K562 (cell line): ENCODE results near the gene NUFIP1. TPM values are rescaled to one million over a fixed set of nuclear protein-coding genes. Genes with fewer than 3 reads are reported as not detected.
"Not testable (repeated sequence)": the region's sequence is repeated elsewhere in the genome, so short reads cannot be mapped to it uniquely, and the experiment has no call there.

Experiments used
- ATAC-seq: fragments of 200-7000 bp; cut with Tn5 transposase; 3 replicates; pipeline ENCODE4 v1.9.1; 2020; ENCODE audit warnings: moderate library complexity
- BruUV-seq: library from RNA; stranded (reverse); fragments of 400-500 nt; replicated peaks from 2 replicates; lab custom pipeline; 2021; lab: Mats Ljungman, UMichigan
- CTCF ChIA-PET: fragments of 300-600 bp; formaldehyde crosslinking; extraction: SDS; loops from one replicate; lab custom pipeline; 2021; ENCODE audit warnings: low intra/inter-chr PET ratio; lab: Yijun Ruan, JAX
- POLR2A ChIA-PET: fragments of 300-600, 350-650 bp; sonication (Branson Sonifier 250); formaldehyde crosslinking; extraction: SDS; loops from one replicate; lab custom pipeline; 2021; ENCODE audit warnings: antibody characterized with exemption, inconsistent platforms; lab: Yijun Ruan, JAX
- DNase-seq, 4 experiments: peaks; one replicate each; pipeline versions ENCODE4 v3.0.0 to v3.0.0-alpha.2; 2011 to 2018; ENCODE audit warnings: low spot score in 3 of 4, mixed read lengths in 3 of 4; ENCODE audit errors: extremely low read depth in 1 of 4
- FAIRE-seq: peaks from 2 replicates; lab custom pipeline; 2011; peaks lifted over from hg19 to GRCh38; lab: Jason Lieb, UNC
- H2AFZ ChIP-seq: 2 replicates; pipeline ENCODE4 v1.6.0; 2011; ENCODE audit warnings: low read depth, low read length, control low read depth, inconsistent platforms
- H3K27ac ChIP-seq: fragments of 200-600 bp; 3 replicates; pipeline ENCODE4 v1.8.0; 2011; ENCODE audit warnings: low read depth, mild to moderate bottlenecking, control low read depth, inconsistent platforms, low read length, moderate library complexity, mixed read lengths; ENCODE audit errors: extremely low read depth
- H3K27me3 ChIP-seq, 2 experiments: fragments of 300-600 bp in 1 of 2; 2 replicates in 1 of 2; 3 replicates in 1 of 2; pipeline versions ENCODE4 v1.6.0 to v1.8.0; 2011; ENCODE audit warnings: inconsistent platforms in 2 of 2, low read length in 2 of 2, mild to moderate bottlenecking in 1 of 2, mixed read lengths in 1 of 2, moderate library complexity in 1 of 2; ENCODE audit not compliant: control insufficient read depth in 2 of 2, insufficient read depth in 2 of 2
- H3K36me3 ChIP-seq: fragments of 300-600 bp; 3 replicates; pipeline ENCODE4 v1.8.0; 2011; ENCODE audit warnings: mild to moderate bottlenecking, low read length, inconsistent platforms; ENCODE audit not compliant: control insufficient read depth, insufficient read depth
- H3K4me1 ChIP-seq, 2 experiments: fragments of 200-600 bp in 1 of 2; replicated peaks in 1 of 2; 2 replicates in 1 of 2; 3 replicates in 1 of 2; pipeline versions ENCODE4 v1.5.1 to v1.8.0; 2011; ENCODE audit warnings: inconsistent platforms in 2 of 2, low read length in 2 of 2, mild to moderate bottlenecking in 1 of 2, mixed read lengths in 1 of 2, moderate library complexity in 1 of 2; ENCODE audit not compliant: control insufficient read depth in 2 of 2, insufficient read depth in 2 of 2
- H3K4me2 ChIP-seq: 2 replicates; pipeline ENCODE4 v1.6.1; 2011; ENCODE audit warnings: low read length, control low read depth, inconsistent platforms, mixed read lengths; ENCODE audit not compliant: insufficient read depth
- H3K4me3 ChIP-seq: fragments of 200-600 bp; sonication (generic), shearing (Covaris generic); 2 replicates; pipeline ENCODE4 v1.5.1; 2016; ENCODE audit warnings: control low read depth, inconsistent platforms
- H3K79me2 ChIP-seq: fragments of 200-600 bp; 3 replicates; pipeline ENCODE4 v1.8.0; 2011; ENCODE audit warnings: low read length, inconsistent platforms; ENCODE audit not compliant: control insufficient read depth, insufficient read depth
- H3K9ac ChIP-seq, 2 experiments: 2 replicates each; pipeline versions ENCODE4 v1.6.0 to v1.6.1; 2011; ENCODE audit warnings: low read depth in 2 of 2, low read length in 2 of 2, control low read depth in 1 of 2, inconsistent platforms in 1 of 2, mild to moderate bottlenecking in 1 of 2, mixed read lengths in 1 of 2; ENCODE audit not compliant: insufficient read depth in 1 of 2
- H3K9me1 ChIP-seq: one replicate; pipeline ENCODE4 v1.6.0; 2011; ENCODE audit warnings: inconsistent platforms, mild to moderate bottlenecking, low read length, moderate library complexity; ENCODE audit not compliant: control insufficient read depth, insufficient read depth
- H3K9me3 ChIP-seq: replicated peaks from 2 replicates; pipeline ENCODE4 v1.5.1; 2011; ENCODE audit warnings: low read depth, low read length, inconsistent platforms; ENCODE audit not compliant: control insufficient read depth, insufficient read depth
- H4K20me1 ChIP-seq: replicated peaks from 2 replicates; pipeline ENCODE4 v1.6.1; 2011; ENCODE audit warnings: low read length, inconsistent platforms, mixed read lengths; ENCODE audit not compliant: control insufficient read depth, insufficient read depth
- GTF2E2 ChIP-seq: fragments of 200-800 bp; sonication (Bioruptor generic); IDR thresholded peaks from 2 replicates; pipeline ENCODE4 v1.6.1; 2016; ENCODE audit warnings: missing genetic modification characterization, missing compliant biosample characterization
- HNRNPK ChIP-seq: fragments of 200-400 bp; formaldehyde crosslinking; IDR thresholded peaks from one replicate; pipeline ENCODE4 v1.6.1; 2018; ENCODE audit warnings: mild to moderate bottlenecking, low read depth, low read length; ENCODE audit not compliant: poor library complexity, severe bottlenecking
- HNRNPLL ChIP-seq: fragments of 200-400 bp; formaldehyde crosslinking; IDR thresholded peaks from 2 replicates; pipeline ENCODE4 v1.6.1; 2017; ENCODE audit warnings: low read length, low read depth, mild to moderate bottlenecking; ENCODE audit not compliant: poor library complexity, severe bottlenecking
- WGBS: fragments of 100-300 bp; shearing (Covaris generic); methylation state at CpG from one replicate; pipeline ENCODE4 v1.1.6; 2016; ENCODE audit warnings: low coverage, mixed read lengths; ENCODE audit not compliant: insufficient coverage; ENCODE audit errors: missing lambda C conversion rate; 5-methylcytosine and 5-hydroxymethylcytosine counted together
- in situ Hi-C: fragments of 300-500 bp; cut with MboI; formaldehyde crosslinking; loops from 4 replicates; pipeline ENCODE4 v1.15.0; 2018; ENCODE audit warnings: inconsistent platforms, mixed read lengths
- intact Hi-C: fragments of 100-400 bp; cut with micrococcal nuclease; formaldehyde crosslinking; loops from 2 replicates; pipeline ENCODE4 v1.14.2; 2022
- polyA plus RNA-seq, 8 experiments: library from polyadenylated mRNA; depleted of rRNA in 4 of 8; stranded (reverse) in 5 of 8; unstranded in 3 of 8; fragments of >200 nt; fragmentation: Nextera tagmentation in 2 of 8; fragmentation: Illumina TruSeq in 1 of 8; extraction: Ambion mirVana in 2 of 8; extraction: Trizol in 1 of 8; gene quantifications; 2 replicates each; pipeline versions ENCODE4 v1.2.1 to v1.2.3, GENCODE V29; 2011 to 2014; ENCODE audit warnings: inconsistent platforms in 1 of 8, missing spikeins in 1 of 8
- total RNA-seq, 7 experiments: library from RNA; depleted of rRNA in 6 of 7; stranded (reverse); fragments of >200 nt in 6 of 7; fragmentation: Illumina TruSeq in 2 of 7; extraction: Trizol in 2 of 7; gene quantifications; 2 replicates each; pipeline versions ENCODE4 v1.2.1 to v1.2.3, GENCODE V29; 2011 to 2021; ENCODE audit warnings: low replicate concordance in 1 of 7
- TF ChIP-seq, protein P1 (sequence below): fragments of 250-450 bp; sonication (Bioruptor Pico); IDR thresholded peaks from 2 replicates; pipeline ENCODE4 v1.4.0; 2020; ENCODE audit warnings: mild to moderate bottlenecking, moderate library complexity, borderline replicate concordance
- TF ChIP-seq, protein P2 (sequence below): fragments of 250-450 bp; sonication (Bioruptor Pico); IDR thresholded peaks from 2 replicates; pipeline ENCODE4 v1.8.0; 2022; ENCODE audit warnings: moderate library complexity, mild to moderate bottlenecking, inconsistent platforms

Gene NUFIP1
- total and polyA plus RNA-seq, 9 of the 15 experiments (the other 6 are each of a cell fraction or from before 2014, with no cell fraction given) = 2.6 to 9.7 (median 4.1) TPM

DNA sequence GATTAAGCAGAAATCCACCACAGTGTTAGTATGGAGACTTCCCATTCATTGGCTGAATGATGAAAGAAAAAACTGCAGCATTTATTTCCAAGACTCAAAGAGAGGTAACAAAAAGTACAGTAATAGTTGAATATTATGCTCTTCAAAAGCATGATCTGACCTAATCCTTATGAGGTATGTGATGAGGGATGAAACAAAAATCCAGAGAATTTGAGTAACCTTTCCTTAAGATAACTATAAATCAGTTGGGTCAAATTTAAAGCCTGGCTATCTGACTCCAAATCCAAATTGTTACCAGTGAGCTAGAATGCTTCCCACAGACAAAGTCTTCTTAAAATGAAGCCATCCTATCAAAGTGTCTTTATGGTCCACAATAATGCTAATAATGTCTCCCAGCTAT lies 38.1 kb downstream of the NUFIP1 start (continued):
- TF ChIP-seq, protein P1, sequence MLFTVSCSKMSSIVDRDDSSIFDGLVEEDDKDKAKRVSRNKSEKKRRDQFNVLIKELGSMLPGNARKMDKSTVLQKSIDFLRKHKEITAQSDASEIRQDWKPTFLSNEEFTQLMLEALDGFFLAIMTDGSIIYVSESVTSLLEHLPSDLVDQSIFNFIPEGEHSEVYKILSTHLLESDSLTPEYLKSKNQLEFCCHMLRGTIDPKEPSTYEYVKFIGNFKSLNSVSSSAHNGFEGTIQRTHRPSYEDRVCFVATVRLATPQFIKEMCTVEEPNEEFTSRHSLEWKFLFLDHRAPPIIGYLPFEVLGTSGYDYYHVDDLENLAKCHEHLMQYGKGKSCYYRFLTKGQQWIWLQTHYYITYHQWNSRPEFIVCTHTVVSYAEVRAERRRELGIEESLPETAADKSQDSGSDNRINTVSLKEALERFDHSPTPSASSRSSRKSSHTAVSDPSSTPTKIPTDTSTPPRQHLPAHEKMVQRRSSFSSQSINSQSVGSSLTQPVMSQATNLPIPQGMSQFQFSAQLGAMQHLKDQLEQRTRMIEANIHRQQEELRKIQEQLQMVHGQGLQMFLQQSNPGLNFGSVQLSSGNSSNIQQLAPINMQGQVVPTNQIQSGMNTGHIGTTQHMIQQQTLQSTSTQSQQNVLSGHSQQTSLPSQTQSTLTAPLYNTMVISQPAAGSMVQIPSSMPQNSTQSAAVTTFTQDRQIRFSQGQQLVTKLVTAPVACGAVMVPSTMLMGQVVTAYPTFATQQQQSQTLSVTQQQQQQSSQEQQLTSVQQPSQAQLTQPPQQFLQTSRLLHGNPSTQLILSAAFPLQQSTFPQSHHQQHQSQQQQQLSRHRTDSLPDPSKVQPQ (CRISPR knock-in tag) = no peak
- no peak for TF ChIP-seq HNRNPK
- TF ChIP-seq GTF2E2 (tag) = no peak
- TF ChIP-seq HNRNPLL = no peak
- TF ChIP-seq, protein P2, sequence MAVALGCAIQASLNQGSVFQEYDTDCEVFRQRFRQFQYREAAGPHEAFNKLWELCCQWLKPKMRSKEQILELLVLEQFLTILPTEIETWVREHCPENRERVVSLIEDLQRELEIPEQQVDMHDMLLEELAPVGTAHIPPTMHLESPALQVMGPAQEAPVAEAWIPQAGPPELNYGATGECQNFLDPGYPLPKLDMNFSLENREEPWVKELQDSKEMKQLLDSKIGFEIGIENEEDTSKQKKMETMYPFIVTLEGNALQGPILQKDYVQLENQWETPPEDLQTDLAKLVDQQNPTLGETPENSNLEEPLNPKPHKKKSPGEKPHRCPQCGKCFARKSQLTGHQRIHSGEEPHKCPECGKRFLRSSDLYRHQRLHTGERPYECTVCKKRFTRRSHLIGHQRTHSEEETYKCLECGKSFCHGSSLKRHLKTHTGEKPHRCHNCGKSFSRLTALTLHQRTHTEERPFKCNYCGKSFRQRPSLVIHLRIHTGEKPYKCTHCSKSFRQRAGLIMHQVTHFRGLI = no peak
- TF ChIP-seq, all 486 proteins: peak for 0

DNA sequence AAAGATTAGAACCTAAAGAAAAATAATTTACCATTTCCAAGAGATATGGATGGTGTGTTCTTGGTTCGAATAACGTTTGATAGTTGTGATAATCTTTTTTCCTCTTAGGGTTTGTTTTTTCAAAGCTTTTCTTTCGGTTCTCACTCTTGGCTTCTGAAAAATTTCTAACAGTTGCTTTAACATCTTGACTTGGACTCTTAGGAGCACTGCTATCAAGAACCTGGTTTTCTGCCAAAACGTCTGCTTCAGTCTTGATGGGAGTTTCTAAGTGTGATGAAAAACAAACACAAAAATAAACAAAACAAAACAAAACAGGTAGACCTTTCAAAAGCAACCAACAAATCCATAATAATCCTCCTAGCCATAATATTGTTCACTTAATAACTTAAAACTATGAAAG lies 45.9 kb downstream of the NUFIP1 start:
- H4K20me1 ChIP-seq, H3K9me1 ChIP-seq, H3K4me3 ChIP-seq, H3K79me2 ChIP-seq, H2AFZ ChIP-seq, CTCF ChIA-PET, DNase-seq, H3K4me1 ChIP-seq, intact Hi-C loops, H3K27ac ChIP-seq, H3K9me3 ChIP-seq, BruUV-seq, in situ Hi-C loops, ATAC-seq, H3K27me3 ChIP-seq, POLR2A ChIA-PET, H3K9ac ChIP-seq, H3K4me2 ChIP-seq: not testable (repeated sequence)
- WGBS = 61% methylated on average over 3 of the region's 4 CpGs
- peaks cover 16% of the 10 kb centered on the region; the same call in 1 of the 3 replicates for H3K36me3 ChIP-seq
- peak; percentile 44 for FAIRE-seq
